ENCODE results near the gene MRPS10. TPM values are rescaled to one million over a fixed set of nuclear protein-coding genes. Genes with fewer than 3 reads are reported as not detected.

MRPS10 gene
- polyA plus RNA-seq, 2 of the 4 experiments (the other 2 are of a cell fraction), result 31.5 to 60.7 TPM

DNA sequence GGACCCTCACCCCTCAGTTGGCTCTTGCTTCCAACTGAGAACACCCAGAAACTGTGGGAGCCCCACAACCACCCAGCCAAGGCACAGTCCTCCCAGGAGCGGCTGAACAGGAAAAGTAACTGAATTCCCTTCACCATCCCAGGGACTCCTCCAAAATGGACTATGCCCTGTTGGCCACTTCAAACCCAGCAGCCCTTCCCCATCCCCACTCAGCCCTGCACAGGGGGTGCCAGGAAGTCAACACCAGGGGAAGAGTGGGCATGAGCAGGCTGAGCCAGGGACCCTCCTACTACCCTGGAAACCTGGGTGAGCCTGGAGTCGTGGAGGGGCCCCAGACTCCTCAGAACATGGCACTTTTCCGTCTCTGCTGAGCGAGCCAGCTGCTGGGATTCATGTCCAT is 33.2 kb downstream of the MRPS10 start (continued):
- TF ChIP-seq ZFP36 (IDR thresholded peaks at IDR 0.05; ENCODE audit: borderline replicate concordance, partially characterized antibody) (no peak), MYC (IDR thresholded peaks at IDR 0.05; ENCODE audit: borderline replicate concordance, low read length) (no peak), RAD21 (conservative IDR thresholded peaks at IDR 0.05 in 1 of 2, IDR thresholded peaks at IDR 0.05 in 1 of 2) (no peak)

- ATAC-seq, result no peak
- no peak for DNase-seq (ENCODE audit: low read depth in 1 of 2, low spot score in 1 of 2)
- Histone ChIP-seq H3K4me2 (no peak overlapping the region), H3K27ac (no peak overlapping the region), H3K9me3 (no peaks in the 10 kb centered on the region), H3K4me3 (no peak overlapping the region), H3K4me1 (peaks cover 5% of the 10 kb centered on the region; the same call in 1 of the 3 replicates)
- POLR2A ChIA-PET, result no interaction called here
- FAIRE-seq, result no peak
- CTCF ChIA-PET, result interaction anchor here (1.0 to 1.5 kb wide), 2 partner anchors 9 to 15 kb away, joined by 4 read pairs; partner anchors contain the start of gene GUCA1A
- WGBS (ENCODE audit: missing lambda C conversion rate), result 66% methylated on average over 5 of the region's 5 CpGs
- TF ChIP-seq POLR2A (IDR thresholded peaks at IDR 0.05; ENCODE audit: low read length), result no peak
- TF ChIP-seq JUN (IDR thresholded peaks at IDR 0.05), result no peak
- TF ChIP-seq, protein P1, sequence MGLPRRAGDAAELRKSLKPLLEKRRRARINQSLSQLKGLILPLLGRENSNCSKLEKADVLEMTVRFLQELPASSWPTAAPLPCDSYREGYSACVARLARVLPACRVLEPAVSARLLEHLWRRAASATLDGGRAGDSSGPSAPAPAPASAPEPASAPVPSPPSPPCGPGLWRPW (IDR thresholded peaks at IDR 0.05), result no peak
- TF ChIP-seq JUNB (IDR thresholded peaks at IDR 0.05), result no peak
- no peak for TF ChIP-seq ESRRA (IDR thresholded peaks at IDR 0.05; ENCODE audit: borderline replicate concordance, low read length)
- no peak for TF ChIP-seq RNF2 (IDR thresholded peaks at IDR 0.05; ENCODE audit: borderline replicate concordance, low read depth)
- TF ChIP-seq POLR2AphosphoS2 (conservative IDR thresholded peaks at IDR 0.05; ENCODE audit: low read length), result no peak
- no peak for TF ChIP-seq HMGXB4 (CRISPR knock-in tag; IDR thresholded peaks at IDR 0.05; ENCODE audit: borderline replicate concordance)
- no peak for TF ChIP-seq PBX3 (IDR thresholded peaks at IDR 0.05)
- no peak for TF ChIP-seq FOXS1 (CRISPR knock-in tag; IDR thresholded peaks at IDR 0.05)
- no peak for TF ChIP-seq ELK1 (IDR thresholded peaks at IDR 0.05; ENCODE audit: low read depth, low read length)
- TF ChIP-seq SMC3 (IDR thresholded peaks at IDR 0.05), result no peak
- no peak for TF ChIP-seq EHF (CRISPR knock-in tag; IDR thresholded peaks at IDR 0.05)
- no peak for TF ChIP-seq ATOH8 (CRISPR knock-in tag; IDR thresholded peaks at IDR 0.05; ENCODE audit: low read depth)
- TF ChIP-seq HOXA7 (CRISPR knock-in tag; IDR thresholded peaks at IDR 0.05), result no peak
- no peak for TF ChIP-seq ZSCAN20 (CRISPR knock-in tag; IDR thresholded peaks at IDR 0.05)
- no peak for TF ChIP-seq FOSB (CRISPR knock-in tag; IDR thresholded peaks at IDR 0.05)
Measured at GRCh38 chr6:42182101-42182500, 35.6 kb downstream of the MRPS10 start.

- DNase-seq (ENCODE audit: low read depth in 1 of 2, low spot score in 1 of 2) (no peak), ATAC-seq (no peak), FAIRE-seq (no peak)
- WGBS (ENCODE audit: missing lambda C conversion rate), result 22% methylated on average over 3 of the region's 3 CpGs
- H3K4me3 ChIP-seq, result no peak overlapping the region
- peaks cover 5% of the 10 kb centered on the region; the same call in 1 of the 3 replicates for H3K4me1 ChIP-seq
- no peak overlapping the region for H3K27ac ChIP-seq
- CTCF ChIA-PET, result interaction anchor here (2.3 kb wide), 1 partner anchor 34 kb away, joined by 9 read pairs; no protein-coding TSS in a partner anchor
- no peaks in the 10 kb centered on the region for H3K9me3 ChIP-seq
- H3K4me2 ChIP-seq, result no peak overlapping the region
- TF ChIP-seq USF2 (IDR thresholded peaks at IDR 0.05) (no peak), MAFK (IDR thresholded peaks at IDR 0.05; ENCODE audit: partially characterized antibody) (no peak), HOXA7 (CRISPR knock-in tag; IDR thresholded peaks at IDR 0.05) (no peak), MAZ (IDR thresholded peaks at IDR 0.05; ENCODE audit: borderline replicate concordance, low read depth, low read length) (no peak), MYC (IDR thresholded peaks at IDR 0.05; ENCODE audit: borderline replicate concordance, low read length) (no peak), CEBPB (IDR thresholded peaks at IDR 0.05) (no peak), RCOR1 (IDR thresholded peaks at IDR 0.05; ENCODE audit: low read depth, low read length) (no peak), ZNF302 (CRISPR knock-in tag; IDR thresholded peaks at IDR 0.05) (no peak), HEYL (CRISPR knock-in tag; IDR thresholded peaks at IDR 0.05) (no peak), EHF (CRISPR knock-in tag; IDR thresholded peaks at IDR 0.05) (no peak)
- POLR2A ChIA-PET, result no interaction called here
Measured at GRCh38 chr6:42179945-42180313, 37.7 kb downstream of the MRPS10 start.
